HUDEP-2 (cell line): Measurements from ENCODE around the gene NOXO1.
A peak's percentile ranks its signal among the peaks of the same experiment; 100 is the strongest.
"Not testable (repeated sequence)": the region's sequence is repeated elsewhere in the genome, so short reads cannot be mapped to it uniquely, and the experiment has no call there.

Experiments
- DNase-seq, 76 experiments: peaks; one replicate each; lab custom pipeline; 2025; ENCODE audit not compliant: unreplicated experiment in 76 of 76; lab: John Stamatoyannopoulos, UW

NOXO1 gene

DNA sequence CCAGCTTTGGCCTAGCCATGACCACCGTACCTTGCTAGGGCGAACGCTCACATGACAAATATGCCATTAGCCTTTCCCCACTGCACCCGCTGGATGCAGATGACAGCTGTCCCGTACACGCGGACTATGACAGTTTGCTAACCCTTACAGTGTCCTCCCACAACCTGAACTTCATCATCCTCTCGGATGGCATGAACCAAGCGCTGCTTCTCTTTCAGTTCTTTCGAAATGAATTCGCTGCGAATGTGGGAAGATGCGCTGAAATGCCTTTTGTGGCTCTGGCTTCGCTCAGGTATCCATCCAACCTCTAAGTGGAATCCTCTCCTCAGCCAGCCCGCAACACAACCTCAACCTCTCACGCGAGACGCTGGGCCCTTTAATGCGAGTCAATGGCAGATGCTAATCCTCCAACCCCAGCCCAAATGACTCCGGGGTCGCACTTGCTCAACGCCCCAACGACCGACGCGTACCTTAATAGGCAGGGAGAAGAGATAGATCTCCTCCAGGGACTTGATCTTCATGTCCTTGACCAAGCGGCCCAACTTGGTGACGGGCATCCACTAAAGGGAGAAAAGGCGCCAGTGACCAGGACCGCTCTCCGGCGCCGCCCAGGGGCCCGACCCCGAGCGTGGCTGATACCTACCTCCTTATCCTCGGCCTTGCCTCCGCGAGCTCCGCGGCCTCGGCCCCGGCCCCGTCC lies 17.3 kb downstream of the NOXO1 start:
- DNase-seq, result peak in 24 of 76 experiments; percentile 22 to 84 (median 48)

DNA sequence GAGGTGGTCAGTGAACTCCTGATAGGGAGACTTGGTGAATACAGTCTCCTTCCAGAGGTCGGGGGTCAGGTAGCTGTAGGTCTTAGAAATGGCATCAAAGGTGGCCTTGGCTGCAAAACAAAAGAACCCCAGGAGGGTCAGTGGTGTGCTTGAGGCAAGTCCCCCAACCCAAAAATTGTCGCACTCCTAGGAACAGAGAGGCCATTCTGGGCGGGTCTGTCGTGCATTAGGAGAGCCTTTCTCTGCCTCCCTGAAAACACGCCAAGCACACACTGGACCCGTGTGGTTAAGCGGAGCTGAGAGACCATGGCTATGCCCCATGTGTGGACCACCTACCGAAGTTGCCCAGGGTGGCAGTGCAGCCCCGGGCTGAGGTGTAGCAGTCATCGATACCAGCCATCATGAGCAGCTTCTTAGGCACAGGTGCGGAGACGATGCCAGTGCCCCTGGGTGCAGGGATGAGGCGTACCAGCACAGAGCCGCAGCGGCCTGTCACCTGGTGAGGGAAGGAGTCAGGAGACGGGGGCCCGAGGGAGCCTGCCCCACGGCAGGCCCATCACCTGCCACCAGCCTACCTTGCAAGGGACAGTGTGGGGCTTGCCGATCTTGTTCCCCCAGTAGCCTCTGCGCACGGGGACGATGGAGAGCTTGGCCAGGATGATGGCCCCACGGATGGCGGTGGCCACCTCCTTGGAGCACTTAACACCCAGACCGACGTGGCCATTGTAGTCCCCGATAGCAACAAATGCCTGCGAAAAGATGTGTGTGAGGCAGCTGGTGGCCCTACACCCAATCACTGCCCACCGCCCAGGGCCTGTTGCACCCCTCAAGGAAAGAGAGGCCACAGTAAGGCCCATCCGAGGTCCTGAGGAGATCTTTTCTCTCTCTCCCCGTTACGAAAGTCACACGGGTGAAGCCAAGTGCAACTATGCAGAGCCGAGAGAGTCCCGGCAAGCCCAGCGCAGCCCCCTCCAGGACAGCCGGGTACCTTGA lies 18.8 kb downstream of the NOXO1 start:
- not testable (repeated sequence) for DNase-seq

DNA sequence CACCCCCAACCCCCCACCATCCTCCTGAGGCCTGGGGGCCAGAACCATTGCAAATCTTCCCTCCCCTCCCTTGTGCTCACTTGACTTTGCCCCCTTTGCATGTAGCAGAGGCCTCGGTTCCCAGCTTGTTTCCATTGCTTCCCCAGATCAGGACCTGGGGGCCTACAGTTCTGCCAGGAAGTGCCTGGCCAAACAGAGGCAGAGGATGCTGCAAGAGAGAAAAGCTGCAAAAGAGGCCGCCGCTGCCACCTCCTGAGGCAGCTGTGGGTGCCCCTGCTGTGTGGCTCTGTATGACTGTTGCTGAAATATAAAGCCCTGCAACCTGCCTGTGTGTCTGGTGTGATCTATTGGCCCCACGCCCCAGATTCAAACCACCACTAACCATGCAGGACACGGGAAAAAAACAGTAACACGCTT lies 19.6 kb downstream of the NOXO1 start:
- DNase-seq, result peak in 9 of 76 experiments; percentile 22 to 54 (median 51)

DNA sequence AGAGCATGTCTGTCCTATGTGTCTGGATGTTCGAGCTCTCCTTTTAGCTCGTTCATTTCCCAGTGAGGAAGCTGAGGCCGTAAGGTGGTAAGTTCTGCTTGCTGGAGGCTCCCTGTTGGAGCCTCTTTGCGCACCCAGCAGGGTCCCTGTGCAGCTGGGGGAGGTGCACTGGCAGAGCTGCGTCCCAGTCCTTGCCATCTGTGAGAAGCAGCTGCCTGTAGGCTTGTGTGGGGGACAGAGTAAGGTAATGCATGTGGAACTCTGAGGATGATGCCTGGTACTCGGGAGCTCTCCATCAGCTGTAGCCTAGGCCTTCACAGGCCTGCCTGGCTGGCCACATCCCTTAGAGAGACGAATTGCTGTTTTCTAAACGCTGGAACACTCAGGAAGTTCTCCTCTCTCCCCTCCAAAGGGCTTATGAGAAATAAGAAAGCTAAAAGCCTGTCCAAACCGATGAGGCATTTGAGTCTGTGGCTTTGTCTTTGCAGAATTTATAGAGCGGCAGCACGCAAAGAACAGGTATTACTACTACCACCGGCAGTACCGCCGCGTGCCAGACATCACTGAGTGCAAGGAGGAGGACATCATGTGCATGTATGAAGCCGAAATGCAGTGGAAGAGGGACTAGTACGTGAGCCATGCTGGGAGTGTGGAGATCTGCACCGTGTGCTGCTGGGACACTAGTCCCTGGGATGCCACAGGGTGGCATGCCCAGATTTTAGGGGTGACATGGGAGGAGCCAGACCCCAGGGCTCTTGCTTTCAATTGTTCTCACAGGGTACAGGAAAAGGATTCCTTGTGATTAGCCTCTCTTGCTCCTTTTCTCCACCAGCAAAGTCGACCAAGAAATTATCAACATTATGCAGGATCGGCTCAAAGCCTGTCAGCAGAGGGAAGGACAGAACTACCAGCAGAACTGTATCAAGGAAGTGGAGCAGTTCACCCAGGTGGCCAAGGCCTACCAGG lies 20.3 kb downstream of the NOXO1 start:
- peak in 61 of 76 experiments; percentile 20 to 79 (median 51) for DNase-seq

DNA sequence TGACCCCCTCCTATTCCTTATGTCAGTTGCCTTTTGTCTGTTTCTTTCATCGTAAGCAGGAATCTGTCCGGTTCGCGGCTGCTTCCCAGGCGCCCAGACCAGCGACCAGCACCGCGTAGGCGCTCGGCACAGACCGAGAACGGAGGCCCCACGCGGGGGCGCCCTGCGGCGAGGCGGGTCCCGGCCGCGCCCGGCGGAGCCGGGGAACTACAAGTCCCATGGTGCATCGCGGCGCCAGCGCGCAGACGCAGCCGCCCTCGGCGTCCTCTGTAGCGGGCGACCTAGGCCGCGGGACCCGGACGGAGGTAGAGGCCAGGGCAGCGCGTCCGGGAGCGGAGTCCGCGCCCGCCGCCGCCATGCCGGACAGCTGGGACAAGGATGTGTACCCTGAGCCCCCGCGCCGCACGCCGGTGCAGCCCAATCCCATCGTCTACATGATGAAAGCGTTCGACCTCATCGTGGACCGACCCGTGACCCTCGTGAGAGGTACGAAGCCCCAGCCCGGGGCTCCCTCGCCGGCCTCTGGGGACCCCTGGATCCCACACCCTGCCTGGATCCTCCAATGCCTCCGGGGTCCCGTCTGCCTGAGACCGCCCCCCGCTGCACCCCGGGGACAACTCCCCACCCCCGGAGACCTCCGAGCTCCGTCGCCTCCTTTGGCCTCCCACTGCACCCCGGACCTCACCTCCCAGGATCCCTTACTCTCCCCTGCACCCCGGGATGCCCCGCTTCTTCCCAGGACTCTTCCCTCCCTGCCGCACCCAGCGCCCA lies 21.8 kb downstream of the NOXO1 start, which contains the start of gene NDUFB10:
TSS of gene NDUFB10 (plus strand) at position 270 of the 771 bp plus-strand sequence. CDS start at position 357, 87 bp downstream.
- peak in 72 of 76 experiments; percentile 50 to 93 (median 80) for DNase-seq

DNA sequence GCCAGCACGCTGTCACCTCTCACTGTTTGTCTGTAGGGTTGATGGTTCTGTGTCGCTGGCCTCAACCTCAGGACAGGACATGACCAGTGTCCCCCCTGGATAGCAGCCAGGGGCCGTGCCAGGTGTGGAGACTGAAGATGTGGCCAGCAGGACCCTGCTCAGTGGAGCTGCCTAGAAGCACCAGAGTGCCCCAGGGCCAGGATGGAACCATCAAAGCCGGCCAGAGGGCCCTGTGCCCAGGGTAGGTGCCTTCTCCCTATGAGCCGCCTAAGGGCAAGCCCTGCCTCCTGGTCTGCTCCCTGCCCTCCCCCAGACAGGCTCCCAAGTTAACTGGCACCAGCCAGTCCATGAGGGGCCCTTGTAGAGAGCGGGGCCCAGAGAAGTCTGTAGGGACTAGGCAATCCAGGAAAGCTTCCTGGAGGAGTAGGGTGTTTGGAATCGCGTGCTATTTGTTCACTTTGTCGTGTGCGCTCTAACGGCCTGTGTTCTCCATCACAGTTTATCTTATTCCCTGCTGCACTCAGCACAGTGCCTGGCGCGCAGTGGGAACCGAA lies 22.5 kb downstream of the NOXO1 start:
- no peak for DNase-seq

DNA sequence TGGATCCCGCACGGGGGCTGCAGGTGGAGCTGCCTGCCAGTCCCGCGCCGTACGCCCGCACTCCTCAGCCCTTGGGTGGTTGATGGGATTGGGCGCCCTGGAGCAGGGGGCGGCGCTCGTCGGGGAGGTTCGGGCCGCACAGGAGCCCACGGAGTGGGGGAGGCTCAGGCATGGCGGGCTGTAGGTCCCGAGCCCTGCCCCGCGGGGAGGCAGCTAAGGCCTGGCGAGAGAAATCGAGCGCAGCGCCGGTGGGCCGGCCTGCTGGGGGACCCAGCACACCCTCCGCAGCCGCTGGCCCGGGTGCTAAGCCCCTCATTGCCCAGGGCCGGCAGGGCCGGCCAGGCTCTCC lies 23.2 kb downstream of the NOXO1 start:
- DNase-seq, result not testable (repeated sequence)

DNA sequence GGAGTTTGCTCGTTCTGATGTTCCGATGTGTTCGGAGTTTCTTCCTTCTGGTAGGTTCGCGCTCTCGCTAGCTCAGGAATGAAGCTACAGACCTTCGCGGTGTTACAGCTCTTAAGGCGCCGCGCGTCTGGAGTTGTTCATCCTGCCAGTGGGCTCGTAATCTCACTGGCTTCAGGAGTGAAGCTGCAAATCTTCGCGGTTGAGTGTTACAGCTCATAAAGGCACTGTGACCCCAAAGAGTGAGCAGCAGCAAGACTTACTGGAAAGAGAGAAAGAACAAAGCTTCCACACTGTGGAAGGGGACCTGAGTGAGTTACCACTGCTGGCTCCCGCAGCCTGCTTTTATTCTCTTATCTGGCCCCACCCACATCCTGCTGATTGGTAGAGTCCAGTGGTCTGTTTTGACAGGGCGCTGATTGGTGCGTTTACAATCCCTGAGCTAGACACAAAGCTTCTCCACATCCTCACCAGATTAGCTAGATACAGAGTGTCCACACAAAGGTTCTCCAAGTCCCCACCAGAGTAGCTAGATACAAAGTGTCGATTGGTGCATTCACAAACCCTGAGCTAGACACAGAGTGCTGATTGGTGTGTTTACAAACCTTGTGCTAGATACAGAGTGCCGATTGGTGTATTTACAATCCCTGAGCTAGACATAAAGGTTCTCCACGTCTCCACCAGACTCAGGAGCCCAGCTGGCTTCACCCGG lies 23.7 kb downstream of the NOXO1 start:
- not testable (repeated sequence) for DNase-seq

DNA sequence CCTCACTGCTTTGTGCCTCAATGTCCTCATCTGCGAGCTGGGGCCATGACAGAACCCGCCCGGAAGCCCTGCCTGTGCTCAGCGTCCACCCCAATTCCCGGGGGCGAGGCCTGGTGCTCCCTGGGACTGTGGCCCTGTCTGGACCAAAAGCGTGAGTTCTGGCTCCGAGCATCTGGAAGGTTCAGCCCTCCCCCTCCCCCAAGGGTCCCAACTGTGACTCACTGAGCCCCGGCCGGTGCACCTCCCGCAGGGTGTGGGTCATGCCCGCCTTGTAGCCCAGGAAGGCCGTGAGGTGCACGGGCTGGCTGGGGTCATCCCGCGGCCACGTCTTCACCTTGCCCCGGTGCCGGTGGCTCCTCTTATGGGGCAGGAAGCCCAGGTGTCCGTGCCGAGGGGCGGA lies 27.5 kb downstream of the NOXO1 start:
- DNase-seq, result no peak

DNA sequence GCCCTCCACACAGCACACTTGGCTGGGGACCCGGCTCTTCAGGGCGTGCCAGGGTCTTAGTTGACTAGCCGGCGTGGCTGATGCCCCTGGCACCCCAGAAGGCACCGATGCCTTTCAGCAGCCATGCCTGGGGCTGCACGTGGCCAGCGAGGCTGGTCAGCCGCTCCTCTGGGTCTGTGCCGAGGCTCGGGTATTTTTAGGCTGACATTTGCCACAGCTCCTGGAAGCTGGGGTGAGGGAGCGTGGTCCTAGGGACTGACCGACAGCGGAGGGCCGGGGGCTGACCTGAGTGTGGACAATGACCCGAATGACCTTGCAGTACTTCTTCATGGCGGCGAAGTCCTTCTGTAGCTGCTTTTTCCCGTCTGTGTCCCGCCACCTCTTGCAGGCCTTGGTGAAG lies 30.7 kb downstream of the NOXO1 start:
- DNase-seq, result no peak

DNA sequence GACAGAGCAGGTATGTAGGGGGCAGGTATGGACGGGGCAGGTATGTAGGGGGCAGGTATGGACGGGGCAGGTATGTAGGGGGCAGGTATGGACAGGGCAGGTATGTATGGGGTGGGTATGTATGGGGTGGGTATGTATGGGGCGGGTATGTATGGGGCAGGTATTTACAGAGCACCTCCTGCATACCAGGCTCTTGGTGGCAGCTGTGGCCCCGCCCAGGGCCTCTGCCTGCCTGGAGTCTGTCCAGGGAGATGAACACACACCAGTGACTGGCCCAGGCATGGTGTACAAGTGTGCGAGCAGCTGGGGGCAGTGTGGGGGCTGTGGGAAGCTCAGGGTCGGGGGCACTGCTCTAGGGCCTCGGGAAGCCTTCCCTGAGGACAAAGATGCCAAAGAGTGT lies 31.2 kb downstream of the NOXO1 start:
- DNase-seq, result peak in 8 of 76 experiments; percentile 2 to 38 (median 16)

DNA sequence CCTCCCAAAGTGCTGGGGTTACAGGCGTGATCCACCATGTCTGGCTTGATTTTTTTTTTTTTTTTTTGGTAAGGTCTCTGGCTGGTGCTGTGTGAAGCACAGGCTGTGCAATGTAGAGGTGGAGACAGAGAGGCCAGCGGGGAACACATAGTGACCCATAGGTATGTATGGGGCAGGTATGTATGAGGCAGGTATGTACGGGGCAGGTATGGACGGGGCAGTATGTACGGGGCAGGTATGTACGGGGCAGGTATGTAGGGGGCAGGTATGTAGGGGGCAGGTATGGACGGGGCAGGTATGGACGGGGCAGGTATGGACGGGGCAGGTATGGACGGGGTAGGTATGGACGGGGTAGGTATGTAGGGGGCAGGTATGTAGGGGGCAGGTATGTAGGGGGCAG lies 31.8 kb downstream of the NOXO1 start:
- no peak for DNase-seq

DNA sequence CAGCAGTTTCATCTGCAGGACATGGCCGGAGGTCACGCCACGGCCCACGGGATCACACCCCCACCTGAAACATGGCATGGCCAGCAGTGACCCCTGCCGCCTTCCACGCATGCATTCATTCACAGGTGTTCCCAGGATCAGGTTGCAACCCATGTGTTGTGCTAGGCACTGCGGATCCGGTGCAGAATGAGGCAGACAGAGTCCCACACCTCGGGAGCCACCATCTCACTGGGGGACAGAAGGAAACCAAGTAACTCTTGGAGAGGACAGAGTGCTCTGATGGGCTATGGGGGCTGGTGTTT lies 33.9 kb downstream of the NOXO1 start:
- DNase-seq, result no peak

DNA sequence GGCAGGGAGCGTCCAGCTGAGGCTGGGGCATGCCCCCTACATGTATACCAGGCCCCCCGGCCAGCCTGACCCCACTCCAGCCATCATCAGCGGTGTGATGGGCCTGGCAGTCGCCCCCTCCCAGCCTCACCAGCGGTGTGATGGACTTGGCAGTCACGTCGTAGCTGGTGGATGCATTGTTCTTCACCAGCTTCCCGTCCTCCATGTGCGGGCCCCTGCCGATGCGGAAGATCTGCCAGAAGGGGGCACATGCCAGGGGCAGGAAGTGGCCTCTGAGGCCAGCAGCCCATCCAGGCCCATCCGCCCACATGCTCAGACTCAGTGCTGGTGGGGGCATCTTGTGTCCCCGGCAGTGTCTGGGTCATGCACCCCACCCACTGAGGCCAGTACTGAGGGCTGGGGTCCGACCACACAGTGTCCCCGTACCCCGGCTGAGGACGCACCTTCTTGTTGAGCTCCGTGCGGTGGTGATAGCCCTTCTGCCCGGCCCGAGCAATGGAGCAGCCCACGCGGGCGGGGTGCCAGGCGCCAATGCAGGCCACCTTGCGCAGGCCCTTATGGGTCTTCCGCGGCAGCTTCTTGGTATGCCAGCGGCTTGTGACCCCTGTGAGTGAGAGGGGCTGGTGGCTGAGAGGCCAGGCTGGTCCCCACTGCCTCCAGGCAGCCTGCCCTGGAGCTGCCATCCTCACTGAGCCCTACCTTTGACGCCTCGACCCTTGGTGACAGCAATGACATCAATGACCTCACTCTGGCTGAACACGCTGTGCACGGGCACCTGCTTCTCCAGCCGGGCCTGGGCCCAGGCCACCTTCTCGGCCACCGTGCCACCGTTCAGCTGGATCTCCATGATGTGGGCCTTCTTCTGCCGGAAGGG lies 34.5 kb downstream of the NOXO1 start:
- no peak for DNase-seq

DNA sequence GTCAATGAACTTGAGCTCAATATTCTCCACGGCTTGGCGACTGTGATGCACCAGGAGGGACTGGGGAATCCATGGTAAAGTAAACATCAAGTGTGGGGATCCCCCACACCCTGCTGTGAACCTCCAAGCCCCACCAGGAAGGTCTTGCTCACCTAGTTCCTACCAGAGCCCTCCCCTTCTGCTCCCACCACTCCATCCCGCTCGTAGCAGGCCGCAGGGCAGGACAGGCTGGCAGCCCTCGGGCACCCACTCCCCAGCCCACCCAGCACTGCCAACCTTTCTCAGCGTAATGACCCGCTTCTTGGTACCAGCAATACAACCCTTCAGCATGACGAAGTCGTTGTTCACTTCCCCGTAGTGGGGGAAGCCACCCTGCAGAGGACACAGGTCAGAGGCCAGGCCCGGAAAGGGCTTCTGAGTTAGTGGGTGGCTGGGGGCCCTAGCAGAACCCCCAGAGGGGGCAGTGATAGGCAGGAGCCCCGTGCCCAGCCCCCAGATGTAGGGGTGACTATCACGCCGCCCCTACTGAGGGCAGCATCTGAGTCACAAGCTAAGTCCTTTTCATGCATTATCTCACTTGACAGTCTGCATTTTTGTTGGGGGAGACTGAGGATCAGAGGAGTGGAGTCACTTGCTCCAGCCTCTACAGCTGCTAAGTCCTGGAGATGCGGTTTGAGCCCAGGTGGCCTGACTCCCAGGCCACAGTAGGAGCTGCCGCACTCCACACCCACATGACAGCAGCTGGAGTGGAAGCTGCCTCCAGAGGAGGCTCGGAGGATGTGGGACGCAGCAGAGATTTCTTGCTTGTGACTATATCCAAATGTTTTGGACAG lies 35.5 kb downstream of the NOXO1 start:
- peak in 1 of 76 experiments; percentile 15 for DNase-seq

DNA sequence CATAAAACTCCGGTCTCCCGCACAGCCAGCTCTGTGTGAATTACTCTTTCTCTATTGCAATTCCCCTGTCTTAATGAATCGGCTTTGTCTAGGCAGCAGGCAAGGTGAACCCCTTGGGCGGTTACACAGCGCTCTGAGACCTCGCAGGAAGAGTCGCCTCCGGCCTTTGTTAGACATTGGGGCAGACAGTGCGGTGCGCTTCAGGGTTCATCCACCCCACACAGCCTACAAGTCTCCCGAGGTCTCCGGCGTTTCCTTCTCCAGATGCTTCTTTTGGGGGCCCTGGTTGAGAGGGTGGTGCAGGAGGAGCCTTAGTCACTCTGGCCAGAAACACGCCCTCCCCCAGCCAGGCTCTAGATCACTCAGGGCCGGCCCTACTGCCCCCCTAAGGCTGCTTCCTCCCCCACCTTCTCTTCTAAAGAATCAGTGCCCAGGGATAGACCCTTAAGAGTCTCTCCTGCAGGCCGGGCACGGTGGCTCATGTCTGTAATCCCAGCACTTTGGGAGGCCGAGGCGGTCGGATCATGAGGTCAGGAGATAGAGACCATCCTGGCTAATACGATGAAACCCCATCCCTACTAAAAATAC lies 36.6 kb downstream of the NOXO1 start:
- no peak for DNase-seq
